Measurements from ENCODE around the gene TGFBR3. TPM values are rescaled to one million over a fixed set of nuclear protein-coding genes. Genes with fewer than 3 reads are reported as not detected.

The TGFBR3 gene
- total RNA-seq, 1 experiment from 2014 or later: 3.1 TPM

DNA sequence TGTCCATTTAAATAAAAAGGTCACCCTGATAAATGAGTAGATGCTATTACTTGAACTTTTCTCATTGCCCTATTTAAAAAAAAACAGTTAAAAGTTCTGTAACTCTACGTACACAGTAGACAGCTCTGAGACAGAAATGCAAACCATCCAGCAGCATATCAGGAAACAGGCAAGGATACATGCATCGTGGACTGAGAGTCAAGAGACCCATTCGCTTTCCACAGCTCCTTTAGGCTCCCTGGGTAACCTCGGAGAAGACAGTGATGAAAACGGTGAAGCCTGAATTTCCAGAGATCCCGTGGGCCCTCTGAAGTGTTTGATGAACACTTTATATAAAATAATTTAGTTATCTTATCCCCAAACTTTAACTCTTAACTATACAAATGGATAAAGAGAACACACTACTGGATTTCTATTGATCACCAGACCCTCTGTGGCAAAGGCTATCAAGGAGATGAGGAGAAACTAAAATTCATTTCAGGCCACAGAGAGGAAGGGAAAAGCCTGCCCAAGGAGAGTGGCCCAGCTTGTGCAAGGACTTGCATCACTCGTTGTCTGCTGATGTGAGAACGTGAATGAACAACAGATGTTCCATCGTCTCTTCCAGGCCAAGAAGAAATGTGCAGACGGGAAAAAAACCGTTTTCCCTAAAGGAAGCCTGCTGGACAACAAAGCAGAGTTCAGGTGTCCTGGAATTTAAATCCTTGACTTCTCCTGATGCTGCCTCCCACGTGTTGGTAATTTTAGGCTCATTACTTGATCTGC, 131.0 kb downstream of the TGFBR3 start:
- intact Hi-C loops (cut with micrococcal nuclease; ENCODE audit: unreplicated experiment): no loop called here
- no peaks in the 10 kb centered on the region for H3K36me3 ChIP-seq (ENCODE audit: insufficient read depth, low read length, poor library complexity, severe bottlenecking)
- no peaks in the 10 kb centered on the region for H3K27me3 ChIP-seq (replicated peaks; ENCODE audit: insufficient read depth, low read depth, low read length, poor library complexity)
- no TSS peak for BruUV-seq (replicated peaks)
- H3K4me1 ChIP-seq (ENCODE audit: insufficient read depth, low read length, poor library complexity, severe bottlenecking): peaks cover 8% of the 10 kb centered on the region
- no peak overlapping the region for H3K4me3 ChIP-seq (ENCODE audit: low read depth, low read length, poor library complexity, severe bottlenecking)
- POLR2A ChIA-PET (ENCODE audit: low non-redundant PET): no interaction called here
- H3K27ac ChIP-seq (ENCODE audit: low read depth, low read length, poor library complexity, severe bottlenecking): no peak overlapping the region
- H3K9me3 ChIP-seq (ENCODE audit: low read depth, low read length, poor library complexity, severe bottlenecking): no peaks in the 10 kb centered on the region
- no peak for DNase-seq (ENCODE audit: low spot score)
- TF ChIP-seq, protein P1, sequence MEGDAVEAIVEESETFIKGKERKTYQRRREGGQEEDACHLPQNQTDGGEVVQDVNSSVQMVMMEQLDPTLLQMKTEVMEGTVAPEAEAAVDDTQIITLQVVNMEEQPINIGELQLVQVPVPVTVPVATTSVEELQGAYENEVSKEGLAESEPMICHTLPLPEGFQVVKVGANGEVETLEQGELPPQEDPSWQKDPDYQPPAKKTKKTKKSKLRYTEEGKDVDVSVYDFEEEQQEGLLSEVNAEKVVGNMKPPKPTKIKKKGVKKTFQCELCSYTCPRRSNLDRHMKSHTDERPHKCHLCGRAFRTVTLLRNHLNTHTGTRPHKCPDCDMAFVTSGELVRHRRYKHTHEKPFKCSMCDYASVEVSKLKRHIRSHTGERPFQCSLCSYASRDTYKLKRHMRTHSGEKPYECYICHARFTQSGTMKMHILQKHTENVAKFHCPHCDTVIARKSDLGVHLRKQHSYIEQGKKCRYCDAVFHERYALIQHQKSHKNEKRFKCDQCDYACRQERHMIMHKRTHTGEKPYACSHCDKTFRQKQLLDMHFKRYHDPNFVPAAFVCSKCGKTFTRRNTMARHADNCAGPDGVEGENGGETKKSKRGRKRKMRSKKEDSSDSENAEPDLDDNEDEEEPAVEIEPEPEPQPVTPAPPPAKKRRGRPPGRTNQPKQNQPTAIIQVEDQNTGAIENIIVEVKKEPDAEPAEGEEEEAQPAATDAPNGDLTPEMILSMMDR (conservative IDR thresholded peaks at IDR 0.05; ENCODE audit: low read depth, low read length): no peak
- no peak for TF ChIP-seq EZH2 (IDR thresholded peaks at IDR 0.05; ENCODE audit: borderline replicate concordance, low read depth, low read length, poor library complexity, severe bottlenecking)
- CTCF ChIA-PET: no interaction called here

DNA sequence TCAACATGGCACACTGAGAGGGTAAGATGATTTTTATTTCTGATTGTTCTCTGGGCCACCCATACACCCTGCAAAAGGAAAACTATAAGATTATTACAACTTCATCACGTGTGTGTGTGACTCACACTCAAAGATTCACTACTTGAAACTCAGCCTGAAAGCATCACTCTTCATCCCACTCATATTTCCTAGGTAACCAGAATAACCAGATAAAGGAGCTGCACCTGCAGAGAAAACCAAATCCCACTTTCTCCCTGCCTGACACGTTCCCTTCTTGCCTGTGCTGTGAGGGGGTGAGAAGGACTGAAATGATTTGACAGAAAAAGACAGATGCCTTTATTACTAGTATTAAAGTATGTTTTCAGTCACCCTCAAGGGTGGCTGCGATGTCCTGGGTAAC, 131.6 kb downstream of the TGFBR3 start:
- Histone ChIP-seq H3K27me3 (replicated peaks; ENCODE audit: insufficient read depth, low read depth, low read length, poor library complexity) (no peaks in the 10 kb centered on the region), H3K27ac (ENCODE audit: low read depth, low read length, poor library complexity, severe bottlenecking) (no peak overlapping the region), H3K9me3 (ENCODE audit: low read depth, low read length, poor library complexity, severe bottlenecking) (no peaks in the 10 kb centered on the region), H3K4me3 (ENCODE audit: low read depth, low read length, poor library complexity, severe bottlenecking) (no peak overlapping the region), H3K36me3 (ENCODE audit: insufficient read depth, low read length, poor library complexity, severe bottlenecking) (no peaks in the 10 kb centered on the region), H3K4me1 (ENCODE audit: insufficient read depth, low read length, poor library complexity, severe bottlenecking) (peaks cover 8% of the 10 kb centered on the region)
- BruUV-seq (replicated peaks): no TSS peak
- POLR2A ChIA-PET (ENCODE audit: low non-redundant PET): no interaction called here
- TF ChIP-seq, protein P1 (conservative IDR thresholded peaks at IDR 0.05; ENCODE audit: low read depth, low read length): no peak
- TF ChIP-seq EZH2 (IDR thresholded peaks at IDR 0.05; ENCODE audit: borderline replicate concordance, low read depth, low read length, poor library complexity, severe bottlenecking): no peak
- CTCF ChIA-PET: no interaction called here
- no peak for DNase-seq (ENCODE audit: low spot score)
- intact Hi-C loops (cut with micrococcal nuclease; ENCODE audit: unreplicated experiment): no loop called here

DNA sequence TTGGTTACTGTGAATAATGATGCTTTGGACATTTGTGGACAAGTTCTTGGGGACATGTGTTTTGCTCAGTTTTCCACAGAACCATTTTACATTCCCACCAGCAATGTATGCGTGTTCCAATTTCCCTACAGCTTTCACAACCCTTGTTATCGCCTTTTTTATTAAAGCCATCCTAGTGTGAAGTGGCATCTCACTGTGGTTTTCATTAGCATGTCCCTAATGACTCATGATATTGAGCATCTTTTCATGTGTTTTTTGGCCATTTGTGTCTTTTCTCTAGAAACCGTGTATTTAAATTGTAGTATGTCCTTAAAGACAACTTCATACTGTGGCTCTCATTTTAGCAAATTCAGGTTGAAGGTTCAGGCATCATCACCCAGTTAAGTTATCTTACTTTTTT, 132.1 kb downstream of the TGFBR3 start:
- DNase-seq (ENCODE audit: low spot score): no peak
- Histone ChIP-seq H3K4me1 (ENCODE audit: insufficient read depth, low read length, poor library complexity, severe bottlenecking) (peaks cover 8% of the 10 kb centered on the region), H3K4me3 (ENCODE audit: low read depth, low read length, poor library complexity, severe bottlenecking) (no peak overlapping the region), H3K9me3 (ENCODE audit: low read depth, low read length, poor library complexity, severe bottlenecking) (no peaks in the 10 kb centered on the region), H3K27me3 (replicated peaks; ENCODE audit: insufficient read depth, low read depth, low read length, poor library complexity) (no peaks in the 10 kb centered on the region), H3K27ac (ENCODE audit: low read depth, low read length, poor library complexity, severe bottlenecking) (no peak overlapping the region), H3K36me3 (ENCODE audit: insufficient read depth, low read length, poor library complexity, severe bottlenecking) (no peaks in the 10 kb centered on the region)
- intact Hi-C loops (cut with micrococcal nuclease; ENCODE audit: unreplicated experiment): no loop called here
- ChIA-PET CTCF (no interaction called here), POLR2A (ENCODE audit: low non-redundant PET) (no interaction called here)
- BruUV-seq (replicated peaks): no TSS peak
- TF ChIP-seq, protein P1 (conservative IDR thresholded peaks at IDR 0.05; ENCODE audit: low read depth, low read length): no peak
- TF ChIP-seq EZH2 (IDR thresholded peaks at IDR 0.05; ENCODE audit: borderline replicate concordance, low read depth, low read length, poor library complexity, severe bottlenecking): no peak

Data from A673 (cell line).